Spleen (tissue), 11 donors: ENCODE results near the gene CDYL2. TPM values are rescaled to one million over a fixed set of nuclear protein-coding genes. Genes with fewer than 3 reads are reported as not detected.

Source experiments
- DNase-seq: peaks from one replicate; pipeline ENCODE4 v3.0.0-alpha.2; 2020
- H3K27ac ChIP-seq, 8 donors: fragments of 200-600 bp; sonication (generic) in 7 of 8; 1 replicate in 4 of 8; 2 replicates in 4 of 8; pipeline versions ENCODE4 v1.5.0 to v1.8.0; 2016 to 2021; ENCODE audit warnings: inconsistent platforms in 4 of 8, mild to moderate bottlenecking in 4 of 8, moderate library complexity in 1 of 8
- H3K27me3 ChIP-seq, 7 donors: fragments of 200-600 bp; sonication (generic) in 6 of 7; replicated peaks in 1 of 7; 1 replicate in 4 of 7; 2 replicates in 3 of 7; pipeline versions ENCODE4 v1.5.0 to v1.8.0; 2016 to 2021; ENCODE audit warnings: inconsistent platforms in 3 of 7, mild to moderate bottlenecking in 1 of 7
- H3K36me3 ChIP-seq, 6 donors: fragments of 200-600 bp; sonication (generic) in 5 of 6; 1 replicate in 4 of 6; 2 replicates in 2 of 6; pipeline versions ENCODE4 v1.5.0 to v1.8.0; 2016 to 2021; ENCODE audit warnings: inconsistent platforms in 2 of 6
- H3K4me1 ChIP-seq, 6 donors: fragments of 200-600 bp; sonication (generic) in 5 of 6; 1 replicate in 3 of 6; 2 replicates in 3 of 6; pipeline versions ENCODE4 v1.5.0 to v1.8.0; 2016 to 2021; ENCODE audit warnings: inconsistent platforms in 3 of 6
- H3K4me3 ChIP-seq, 8 donors: fragments of 200-600 bp; sonication (generic) in 7 of 8; 1 replicate in 4 of 8; 2 replicates in 4 of 8; pipeline versions ENCODE4 v1.5.0 to v1.8.0; 2016 to 2021; ENCODE audit warnings: inconsistent platforms in 4 of 8, mild to moderate bottlenecking in 4 of 8, moderate library complexity in 2 of 8
- H3K9me3 ChIP-seq, 8 donors: fragments of 200-600 bp; sonication (generic) in 7 of 8; 1 replicate in 4 of 8; 2 replicates in 4 of 8; pipeline versions ENCODE4 v1.5.0 to v1.8.0; 2016 to 2021; ENCODE audit warnings: inconsistent platforms in 4 of 8
- POLR2A ChIP-seq, 3 donors: fragments of 450-650 bp; IDR thresholded peaks; one replicate each; pipeline ENCODE4 v1.5.1; 2017; ENCODE audit warnings: antibody characterized with exemption in 3 of 3, mild to moderate bottlenecking in 1 of 3
- POLR2AphosphoS5 ChIP-seq, 3 donors: sonication (generic); formaldehyde crosslinking; IDR thresholded peaks; one replicate each; pipeline ENCODE4 v1.5.1; 2017; ENCODE audit warnings: antibody characterized with exemption in 3 of 3
- WGBS, 5 donors: extraction: QIAGEN DNeasy Blood & Tissue Kit in 3 of 5; methylation state at CpG; one replicate each; pipeline versions ENCODE4 v1.1.5 to v1.1.7; 2013 to 2018; 5-methylcytosine and 5-hydroxymethylcytosine counted together
- intact Hi-C: fragments of 100-400 bp; cut with DNase I; formaldehyde crosslinking; loops from one replicate; pipeline ENCODE4 v1.15.0; 2023; ENCODE audit warnings: low total_unique reads
- polyA plus RNA-seq, 3 donors: library from polyadenylated mRNA; stranded (reverse); fragments of 200-250 nt; gene quantifications; one replicate each; pipeline ENCODE4 v1.2.1, GENCODE V29; 2013
- total RNA-seq, 7 donors: library from RNA; depleted of rRNA in 3 of 7; stranded (reverse); fragments of >200 nt in 3 of 7; fragmentation: NEBNext Ultra II Directional in 4 of 7; extraction: Animal tissue kit (Norgen Biotek cat#: 25700) in 4 of 7; gene quantifications; one replicate each; pipeline versions ENCODE4 v1.1.0 to v1.2.1, GENCODE V29; 2016 to 2021
- TF ChIP-seq, protein P1 (sequence below), 11 experiments: fragments of 200-600 bp in 7 of 11; fragments of 450-650 bp in 4 of 11; sonication (generic) in 4 of 11; IDR thresholded peaks in 8 of 11; conservative IDR thresholded peaks in 3 of 11; 1 replicate in 7 of 11; 2 replicates in 4 of 11; pipeline versions ENCODE4 v1.4.0 to v1.8.0; 2016 to 2021; ENCODE audit warnings: antibody characterized with exemption in 11 of 11, inconsistent platforms in 4 of 11, mild to moderate bottlenecking in 1 of 11
- donor health status: healthy with polysubstance abuse.
- donor health status: DM: no; HTN: no; CAD: no; lungs with moderate emphysema.
- donor health status: DM: no; HTN: no; CAD: no.
- donor health status: Bipolar disorder and iron deficiency.
- donor health status: healthy.
- donor health status: DM: no; HTN: no; CAD: no.
- donor health status: DM: yes; HTN: yes; CAD: no.

CDYL2 gene
- total and polyA plus RNA-seq, 10 donors = 1.4 to 28.3 (median 12.5) TPM

DNA sequence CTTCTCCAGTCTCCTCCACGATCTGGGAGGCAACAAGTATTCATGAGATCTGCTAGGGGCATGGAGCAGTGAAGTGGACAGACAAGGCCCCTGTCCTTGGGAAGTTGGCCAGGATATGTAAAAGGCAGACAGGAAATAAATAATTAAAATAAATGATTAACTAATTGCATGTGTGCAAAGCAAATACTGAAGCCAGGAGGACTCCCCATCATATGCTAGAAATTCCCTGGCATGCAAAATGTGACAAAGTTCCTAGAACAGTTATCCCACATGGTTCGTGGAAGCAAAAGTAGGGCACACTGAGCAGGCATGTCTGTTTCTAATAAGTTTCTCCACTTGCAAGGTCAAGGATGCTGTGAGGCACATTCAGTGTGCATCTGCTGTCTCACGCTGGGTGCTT lies 86.8 kb downstream of the CDYL2 start:
- TF ChIP-seq POLR2AphosphoS5 (IDR thresholded peaks at IDR 0.05) = no peak
- TF ChIP-seq POLR2A (IDR thresholded peaks at IDR 0.05) = no peak
- TF ChIP-seq, protein P1, sequence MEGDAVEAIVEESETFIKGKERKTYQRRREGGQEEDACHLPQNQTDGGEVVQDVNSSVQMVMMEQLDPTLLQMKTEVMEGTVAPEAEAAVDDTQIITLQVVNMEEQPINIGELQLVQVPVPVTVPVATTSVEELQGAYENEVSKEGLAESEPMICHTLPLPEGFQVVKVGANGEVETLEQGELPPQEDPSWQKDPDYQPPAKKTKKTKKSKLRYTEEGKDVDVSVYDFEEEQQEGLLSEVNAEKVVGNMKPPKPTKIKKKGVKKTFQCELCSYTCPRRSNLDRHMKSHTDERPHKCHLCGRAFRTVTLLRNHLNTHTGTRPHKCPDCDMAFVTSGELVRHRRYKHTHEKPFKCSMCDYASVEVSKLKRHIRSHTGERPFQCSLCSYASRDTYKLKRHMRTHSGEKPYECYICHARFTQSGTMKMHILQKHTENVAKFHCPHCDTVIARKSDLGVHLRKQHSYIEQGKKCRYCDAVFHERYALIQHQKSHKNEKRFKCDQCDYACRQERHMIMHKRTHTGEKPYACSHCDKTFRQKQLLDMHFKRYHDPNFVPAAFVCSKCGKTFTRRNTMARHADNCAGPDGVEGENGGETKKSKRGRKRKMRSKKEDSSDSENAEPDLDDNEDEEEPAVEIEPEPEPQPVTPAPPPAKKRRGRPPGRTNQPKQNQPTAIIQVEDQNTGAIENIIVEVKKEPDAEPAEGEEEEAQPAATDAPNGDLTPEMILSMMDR (IDR thresholded peaks at IDR 0.05 in 8 of 11, conservative IDR thresholded peaks at IDR 0.05 in 3 of 11) = no peak
- H3K4me3 ChIP-seq = no peak overlapping the region
- intact Hi-C loops = no loop called here
- H3K27ac ChIP-seq = no peak overlapping the region
- WGBS, 5 donors = 73 to 88% (median 85%) methylated on average over 3 of the region's 3 CpGs
- peaks cover 0 to 26% (median 9%) of the 10 kb centered on the region in 6 donors for H3K4me1 ChIP-seq
- peaks cover 0 to 5% (median 0%) of the 10 kb centered on the region in 6 donors for H3K36me3 ChIP-seq
- DNase-seq = no peak
- no peaks in the 10 kb centered on the region for H3K27me3 ChIP-seq
- peaks cover 0 to 12% (median 9%) of the 10 kb centered on the region in 8 donors for H3K9me3 ChIP-seq

DNA sequence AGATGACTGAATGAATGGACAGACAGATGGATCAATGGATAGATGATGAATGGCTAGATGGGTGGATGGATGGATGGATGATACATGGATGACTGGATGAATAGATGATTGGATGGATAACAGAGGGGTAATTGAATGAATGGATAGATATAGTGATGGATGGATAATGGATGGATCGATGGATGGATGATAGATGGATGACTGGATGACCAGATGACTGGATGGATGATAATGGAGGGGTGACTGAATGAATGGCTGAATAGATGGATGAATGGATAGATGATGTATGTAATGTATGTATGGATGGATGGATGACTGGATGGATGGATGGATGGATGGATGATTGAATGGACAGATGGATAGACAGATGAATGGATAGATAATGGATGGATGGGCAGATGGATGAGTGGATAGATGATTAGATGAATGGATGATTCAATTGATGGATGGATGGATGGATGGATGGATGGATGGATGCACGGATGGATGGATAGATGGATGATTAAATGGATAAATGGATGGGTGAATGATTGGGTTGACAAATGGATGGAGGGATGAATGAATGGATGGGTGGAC lies 87.7 kb downstream of the CDYL2 start:
- Histone ChIP-seq H3K4me3 (no peak overlapping the region), H3K27ac (no peak overlapping the region), H3K36me3 (peaks cover 0 to 5% (median 0%) of the 10 kb centered on the region in 6 donors), H3K9me3 (peaks cover 0 to 6% (median 4%) of the 10 kb centered on the region in 8 donors), H3K27me3 (no peaks in the 10 kb centered on the region), H3K4me1 (peaks cover 0 to 26% (median 9%) of the 10 kb centered on the region in 6 donors)
- WGBS, 5 donors = 85 to 100% (median 92%) methylated on average over 2 of the region's 2 CpGs
- no peak for DNase-seq
- intact Hi-C loops = no loop called here
- TF ChIP-seq POLR2A (IDR thresholded peaks at IDR 0.05) = no peak
- TF ChIP-seq, protein P1 (IDR thresholded peaks at IDR 0.05 in 8 of 11, conservative IDR thresholded peaks at IDR 0.05 in 3 of 11) = no peak
- no peak for TF ChIP-seq POLR2AphosphoS5 (IDR thresholded peaks at IDR 0.05)

DNA sequence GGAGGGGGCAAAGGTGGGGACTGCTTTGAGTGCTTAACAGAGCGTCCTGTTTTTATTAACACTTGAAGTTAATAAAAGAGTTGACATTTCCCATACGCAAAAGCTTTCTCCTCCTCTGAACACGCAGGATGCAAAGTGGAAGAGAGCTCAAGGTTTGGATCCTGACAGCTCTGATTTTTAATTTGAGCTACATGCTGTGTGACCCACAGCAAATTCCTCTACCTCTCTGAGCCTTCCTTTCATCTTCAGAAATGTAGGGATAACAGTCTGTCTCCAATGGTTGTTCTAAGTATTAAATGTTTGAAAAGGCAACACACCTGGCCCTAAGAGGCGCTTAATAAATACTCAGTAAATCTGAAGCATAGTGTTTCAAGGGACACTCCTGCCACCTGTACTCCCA lies 93.0 kb downstream of the CDYL2 start:
- TF ChIP-seq, protein P1 (IDR thresholded peaks at IDR 0.05 in 8 of 11, conservative IDR thresholded peaks at IDR 0.05 in 3 of 11) = no peak
- no peak for TF ChIP-seq POLR2AphosphoS5 (IDR thresholded peaks at IDR 0.05)
- TF ChIP-seq POLR2A (IDR thresholded peaks at IDR 0.05) = no peak
- H3K27ac ChIP-seq = no peak overlapping the region
- no peaks in the 10 kb centered on the region for H3K4me1 ChIP-seq
- H3K27me3 ChIP-seq = no peaks in the 10 kb centered on the region
- no peak for DNase-seq
- intact Hi-C loops = no loop called here
- H3K9me3 ChIP-seq = peaks cover 0 to 6% (median 4%) of the 10 kb centered on the region in 8 donors
- H3K4me3 ChIP-seq = no peak overlapping the region
- peaks cover 0 to 5% (median 0%) of the 10 kb centered on the region in 6 donors for H3K36me3 ChIP-seq
- WGBS, 5 donors = 70 to 92% (median 85%) methylated on average over 4 of the region's 4 CpGs

DNA sequence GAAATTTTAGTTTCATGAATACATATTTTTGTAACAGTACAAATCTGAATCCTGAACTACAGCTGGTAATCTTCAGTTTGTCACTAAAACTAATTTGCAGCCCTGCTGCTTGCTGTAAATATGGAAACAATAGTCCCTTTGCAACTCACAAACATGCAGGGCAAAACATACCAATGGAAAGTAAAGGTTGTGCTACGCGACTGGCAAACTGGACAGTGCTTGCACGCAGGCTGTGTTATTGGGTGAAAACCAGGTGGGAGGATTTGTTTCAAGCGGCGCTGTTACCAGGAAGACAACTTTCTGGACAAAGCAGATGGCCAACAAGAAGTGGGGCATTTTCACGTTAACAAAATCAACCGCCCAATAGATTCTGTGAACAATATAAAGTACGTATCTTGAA lies 93.5 kb downstream of the CDYL2 start:
- 79 to 90% (median 86%) methylated on average over 8 of the region's 8 CpGs for WGBS, 5 donors
- H3K9me3 ChIP-seq = peaks cover 0 to 6% (median 4%) of the 10 kb centered on the region in 8 donors
- no peak overlapping the region for H3K27ac ChIP-seq
- H3K4me1 ChIP-seq = no peaks in the 10 kb centered on the region
- H3K27me3 ChIP-seq = no peaks in the 10 kb centered on the region
- intact Hi-C loops = no loop called here
- peaks cover 0 to 5% (median 0%) of the 10 kb centered on the region in 6 donors for H3K36me3 ChIP-seq
- no peak overlapping the region for H3K4me3 ChIP-seq
- no peak for DNase-seq
- TF ChIP-seq POLR2AphosphoS5 (IDR thresholded peaks at IDR 0.05) (no peak), POLR2A (IDR thresholded peaks at IDR 0.05) (no peak)
- TF ChIP-seq, protein P1 (IDR thresholded peaks at IDR 0.05 in 8 of 11, conservative IDR thresholded peaks at IDR 0.05 in 3 of 11) = no peak
